Common myeloid progenitor, CD34-positive (primary cell): ENCODE measurements around the gene SMARCC1.

ENCODE experiments used
- CTCF ChIA-PET: fragments of 350-600 bp; sonication (Branson Sonifier 250); formaldehyde crosslinking; loops from one replicate; lab custom pipeline; 2021; ENCODE audit warnings: antibody characterized with exemption; lab: Charles Lee
- POLR2A ChIA-PET: fragments of 350-600 bp; sonication (Branson Sonifier 250); formaldehyde crosslinking; loops from one replicate; lab custom pipeline; 2021; ENCODE audit warnings: antibody characterized with exemption; lab: Charles Lee
- DNase-seq, 3 donors: peaks; one replicate each; pipeline versions ENCODE4 v3.0.0 to v3.0.0-alpha.2; 2013
- H3K27ac ChIP-seq, 2 experiments: 1 replicate in 1 of 2; 2 replicates in 1 of 2; pipeline ENCODE4 v1.7.0; 2013; ENCODE audit warnings: inconsistent platforms in 2 of 2, low read length in 2 of 2, mild to moderate bottlenecking in 2 of 2, low read depth in 1 of 2, moderate library complexity in 1 of 2; ENCODE audit not compliant: severe bottlenecking in 2 of 2, insufficient read depth in 1 of 2, poor library complexity in 1 of 2
- H3K27me3 ChIP-seq, 5 experiments: replicated peaks in 2 of 5; 1 replicate in 3 of 5; 2 replicates in 2 of 5; pipeline versions ENCODE4 v1.6.1 to v1.7.0; 2013; ENCODE audit warnings: low read length in 4 of 5, mild to moderate bottlenecking in 2 of 5, moderate library complexity in 2 of 5, inconsistent platforms in 1 of 5; ENCODE audit not compliant: insufficient read depth in 5 of 5, control insufficient read depth in 4 of 5
- H3K36me3 ChIP-seq, 4 experiments: 1 replicate in 2 of 4; 2 replicates in 2 of 4; pipeline versions ENCODE4 v1.6.1 to v1.7.0; 2013; ENCODE audit warnings: low read length in 3 of 4, control low read depth in 1 of 4, mild to moderate bottlenecking in 1 of 4; ENCODE audit not compliant: control insufficient read depth in 4 of 4, insufficient read depth in 4 of 4
- H3K4me1 ChIP-seq, 4 experiments: 1 replicate in 3 of 4; 2 replicates in 1 of 4; pipeline versions ENCODE4 v1.6.1 to v1.7.1; 2013; ENCODE audit warnings: low read length in 3 of 4, mild to moderate bottlenecking in 3 of 4, control low read depth in 1 of 4, inconsistent platforms in 1 of 4, moderate library complexity in 1 of 4; ENCODE audit not compliant: control insufficient read depth in 4 of 4, insufficient read depth in 4 of 4; ENCODE audit errors: control extremely low read depth in 1 of 4
- H3K4me3 ChIP-seq, 7 experiments: 1 replicate in 4 of 7; 2 replicates in 3 of 7; pipeline versions ENCODE4 v1.5.1 to v1.7.0; 2013; ENCODE audit warnings: mild to moderate bottlenecking in 7 of 7, low read length in 6 of 7, moderate library complexity in 6 of 7, inconsistent platforms in 2 of 7, low read depth in 2 of 7, control low read depth in 1 of 7; ENCODE audit not compliant: insufficient read depth in 4 of 7, control insufficient read depth in 1 of 7; ENCODE audit errors: extremely low read depth in 1 of 7
- H3K9me3 ChIP-seq, 5 experiments: 1 replicate in 4 of 5; 2 replicates in 1 of 5; pipeline versions ENCODE4 v1.6.1 to v1.7.1; 2013; ENCODE audit warnings: low read length in 4 of 5, mild to moderate bottlenecking in 2 of 5, inconsistent platforms in 1 of 5, low read depth in 1 of 5, moderate library complexity in 1 of 5; ENCODE audit not compliant: control insufficient read depth in 4 of 5, insufficient read depth in 2 of 5; ENCODE audit errors: control extremely low read depth in 1 of 5
- WGBS: methylation state at CpG from one replicate; pipeline ENCODE4 v1.1.5; 2013; ENCODE audit not compliant: insufficient coverage; 5-methylcytosine and 5-hydroxymethylcytosine counted together

Gene SMARCC1

DNA sequence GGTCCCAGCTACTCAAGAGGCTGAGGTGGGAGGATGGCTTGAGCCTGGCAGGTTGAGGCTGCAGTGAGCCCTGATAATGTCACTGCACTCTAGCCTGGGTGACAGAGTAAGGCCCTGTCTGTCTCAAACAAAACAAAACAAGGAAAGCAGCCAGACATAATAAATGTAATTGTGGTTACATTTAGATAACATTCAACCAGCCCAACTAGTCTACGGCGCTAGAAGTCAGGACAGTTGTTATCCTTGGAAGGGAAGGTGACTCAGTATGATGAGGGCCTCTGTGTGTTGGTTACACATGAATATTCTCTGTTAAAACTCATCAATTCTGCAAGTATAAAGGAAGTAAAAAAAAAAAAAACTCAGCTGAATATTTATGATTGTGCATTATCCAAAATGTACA is 176.0 kb downstream of the SMARCC1 start:
- ChIA-PET CTCF (interaction anchor here (0.6 to 1.1 kb wide), 2 partner anchors 8 to 335 kb away, joined by 3 to 4 read pairs; no protein-coding TSS in a partner anchor), POLR2A (no interaction called here)
- H3K36me3 ChIP-seq: peaks cover 18 to 79% (median 58%) of the 10 kb centered on the region in 4 experiments
- DNase-seq: no peak
- no peak overlapping the region for H3K27ac ChIP-seq
- H3K4me1 ChIP-seq: no peaks in the 10 kb centered on the region
- no peaks in the 10 kb centered on the region for H3K9me3 ChIP-seq
- no CpG with 5 or more reads among the region's 2 CpGs for WGBS
- H3K4me3 ChIP-seq: no peak overlapping the region
- H3K27me3 ChIP-seq: no peaks in the 10 kb centered on the region

DNA sequence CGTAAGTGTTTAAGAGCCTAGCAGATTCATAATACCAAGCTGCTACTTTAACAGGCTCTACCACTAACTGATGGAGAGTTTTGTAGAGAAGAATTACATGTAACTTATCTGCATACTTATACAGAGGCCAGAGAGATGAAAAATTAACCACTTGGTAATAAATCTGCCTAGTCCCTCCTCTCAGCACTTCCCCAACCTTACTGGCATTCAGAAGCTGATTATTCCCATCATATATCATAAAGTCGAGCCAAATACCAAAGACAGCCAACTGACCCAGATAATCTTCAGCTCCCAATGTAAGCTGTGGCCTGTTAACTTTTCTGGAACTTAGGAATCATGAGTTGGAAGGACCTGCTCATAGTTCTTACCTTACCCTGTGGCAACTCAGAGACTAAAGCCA is 177.5 kb downstream of the SMARCC1 start:
- no peak for DNase-seq
- no peaks in the 10 kb centered on the region for H3K9me3 ChIP-seq
- H3K36me3 ChIP-seq: peaks cover 14 to 80% (median 58%) of the 10 kb centered on the region in 4 experiments
- POLR2A ChIA-PET: no interaction called here
- H3K27ac ChIP-seq: no peak overlapping the region
- CTCF ChIA-PET: interaction anchor here (0.6 to 1.3 kb wide), 5 partner anchors 8 to 81 kb away, joined by 3 to 4 read pairs (median 3); no protein-coding TSS in a partner anchor
- 80% methylated on average over 1 of the region's 2 CpGs for WGBS
- no peak overlapping the region for H3K4me3 ChIP-seq
- no peaks in the 10 kb centered on the region for H3K27me3 ChIP-seq
- H3K4me1 ChIP-seq: no peaks in the 10 kb centered on the region

DNA sequence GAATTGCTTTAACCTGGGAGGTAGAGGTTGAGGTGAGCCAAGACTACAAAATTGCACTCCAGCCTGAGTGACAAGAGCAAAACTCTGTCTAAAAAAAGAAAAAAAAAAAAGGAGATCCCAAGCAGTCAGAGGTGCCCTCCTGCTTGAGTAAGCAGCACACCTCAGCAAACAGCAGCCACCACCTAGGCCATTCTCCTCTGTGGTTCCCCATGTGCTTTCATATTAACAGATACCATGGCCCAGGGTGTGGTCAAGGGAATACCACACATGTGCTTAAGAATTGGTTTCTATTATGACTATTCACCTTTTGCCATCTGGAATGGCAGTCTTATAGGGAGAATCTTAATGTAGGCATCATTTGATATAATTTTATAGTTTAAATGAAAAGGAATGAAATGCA is 178.4 kb downstream of the SMARCC1 start:
- ChIA-PET CTCF (interaction anchor here (1.2 kb wide), 1 partner anchor 9 kb away, joined by 3 read pairs; no protein-coding TSS in a partner anchor), POLR2A (no interaction called here)
- Histone ChIP-seq H3K9me3 (no peaks in the 10 kb centered on the region), H3K4me3 (no peak overlapping the region), H3K27me3 (no peaks in the 10 kb centered on the region), H3K27ac (no peak overlapping the region), H3K4me1 (no peaks in the 10 kb centered on the region), H3K36me3 (peaks cover 14 to 79% (median 56%) of the 10 kb centered on the region in 4 experiments)
- no peak for DNase-seq

- H3K27ac ChIP-seq: no peak overlapping the region
- H3K36me3 ChIP-seq: peaks cover 11 to 70% (median 48%) of the 10 kb centered on the region in 4 experiments
- ChIA-PET CTCF (interaction anchor here (0.6 kb wide), 1 partner anchor 85 kb away, joined by 3 read pairs; no protein-coding TSS in a partner anchor), POLR2A (no interaction called here)
- no peaks in the 10 kb centered on the region for H3K27me3 ChIP-seq
- WGBS: 74% methylated on average over 3 of the region's 3 CpGs
- no peaks in the 10 kb centered on the region for H3K9me3 ChIP-seq
- no peak for DNase-seq
- H3K4me3 ChIP-seq: no peak overlapping the region
- no peaks in the 10 kb centered on the region for H3K4me1 ChIP-seq
These were observed 180.4 kb downstream of the SMARCC1 start for GRCh38 chr3:47601281-47601680.

- no peak for DNase-seq
- Histone ChIP-seq H3K4me1 (no peaks in the 10 kb centered on the region), H3K9me3 (no peaks in the 10 kb centered on the region), H3K4me3 (no peak overlapping the region), H3K27me3 (no peaks in the 10 kb centered on the region), H3K27ac (no peak overlapping the region), H3K36me3 (peaks cover 6 to 71% (median 47%) of the 10 kb centered on the region in 4 experiments)
- CTCF ChIA-PET: no interaction called here
- POLR2A ChIA-PET: no interaction called here
- WGBS: 100% methylated on average over 3 of the region's 3 CpGs
These were observed 186.9 kb downstream of the SMARCC1 start for GRCh38 chr3:47594792-47595191.

DNA sequence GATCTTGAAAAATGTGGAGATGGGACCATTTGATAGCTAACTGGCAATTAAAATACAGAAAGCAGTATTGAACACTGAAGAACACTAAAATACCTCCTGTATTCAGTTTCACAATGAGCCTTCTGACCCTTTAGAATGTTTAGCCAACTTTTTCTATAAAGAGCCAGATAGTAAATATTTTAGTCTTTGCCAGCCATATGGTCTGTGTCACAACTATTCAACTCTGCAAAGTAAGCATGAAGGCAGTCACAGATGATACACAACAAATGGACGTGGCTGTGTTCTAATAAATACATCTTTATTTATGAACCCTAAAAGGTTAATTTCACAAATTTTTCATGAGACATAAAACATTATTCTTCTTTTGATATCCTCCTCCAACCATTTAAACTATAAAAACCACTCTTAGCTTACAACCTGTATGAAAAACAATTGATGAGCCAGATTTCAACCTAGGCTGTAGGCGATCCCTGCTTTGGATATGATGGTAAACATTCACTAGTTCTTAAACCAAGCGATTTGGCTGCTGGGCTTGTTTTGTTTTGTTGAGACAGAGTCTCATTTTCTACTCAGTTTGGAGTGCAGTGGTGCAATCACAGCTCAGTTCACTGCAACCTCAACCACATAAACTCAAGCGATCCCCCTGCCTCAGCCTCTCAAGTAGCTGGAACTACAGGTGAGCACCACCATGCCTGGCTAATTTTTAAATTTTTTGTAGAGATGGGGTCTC is 189.5 kb downstream of the SMARCC1 start:
- Histone ChIP-seq H3K4me1 (no peaks in the 10 kb centered on the region), H3K27ac (no peak overlapping the region), H3K36me3 (peaks cover 12 to 73% (median 57%) of the 10 kb centered on the region in 4 experiments), H3K9me3 (no peaks in the 10 kb centered on the region), H3K4me3 (no peak overlapping the region), H3K27me3 (no peaks in the 10 kb centered on the region)
- ChIA-PET CTCF (interaction anchor here (0.9 to 1.0 kb wide), 2 partner anchors 70 to 326 kb away, joined by 3 read pairs; no protein-coding TSS in a partner anchor), POLR2A (interaction anchor here (0.5 kb wide), 1 partner anchor 101 kb away, joined by 5 read pairs; no protein-coding TSS in a partner anchor)
- 100% methylated on average over 3 of the region's 4 CpGs for WGBS
- no peak for DNase-seq

- CTCF ChIA-PET: no interaction called here
- no peak overlapping the region for H3K27ac ChIP-seq
- peaks cover 15 to 88% (median 67%) of the 10 kb centered on the region in 4 experiments for H3K36me3 ChIP-seq
- WGBS: 100% methylated on average over 1 of the region's 2 CpGs
- no peaks in the 10 kb centered on the region for H3K27me3 ChIP-seq
- no peak for DNase-seq
- no peaks in the 10 kb centered on the region for H3K4me1 ChIP-seq
- H3K9me3 ChIP-seq: no peaks in the 10 kb centered on the region
- H3K4me3 ChIP-seq: no peak overlapping the region
- POLR2A ChIA-PET: no interaction called here
These were observed 191.5 kb downstream of the SMARCC1 start for GRCh38 chr3:47590216-47590615.
